H9 (cell line): ENCODE data around the gene NAT14. TPM values are rescaled to one million over a fixed set of nuclear protein-coding genes. Genes with fewer than 3 reads are reported as not detected.

Experiments
- DNase-seq: peaks from one replicate; pipeline ENCODE4 v3.0.0-alpha.2; 2017
- H2AFZ ChIP-seq: one replicate; pipeline ENCODE4 v1.6.1; 2013; ENCODE audit warnings: mild to moderate bottlenecking, low read length, control low read depth, moderate library complexity
- H2AK5ac ChIP-seq: 2 replicates; pipeline ENCODE4 v1.6.1; 2013; ENCODE audit warnings: low read length, control low read depth, mixed read lengths; ENCODE audit not compliant: insufficient read length
- H2BK120ac ChIP-seq: one replicate; pipeline ENCODE4 v1.6.1; 2013; ENCODE audit warnings: low read depth, mild to moderate bottlenecking, low read length, control low read depth, inconsistent platforms; ENCODE audit not compliant: poor library complexity, severe bottlenecking
- H2BK12ac ChIP-seq: 2 replicates; pipeline ENCODE4 v1.6.1; 2013; ENCODE audit warnings: low read length, control low read depth, mixed read lengths, low read depth; ENCODE audit not compliant: insufficient read length
- H2BK15ac ChIP-seq: 2 replicates; pipeline ENCODE4 v1.6.1; 2013; ENCODE audit warnings: low read depth, low read length, control low read depth
- H2BK20ac ChIP-seq: one replicate; pipeline ENCODE4 v1.6.1; 2013; ENCODE audit warnings: low read depth, mild to moderate bottlenecking, low read length, control low read depth, inconsistent platforms; ENCODE audit not compliant: poor library complexity, severe bottlenecking
- H2BK5ac ChIP-seq: 2 replicates; pipeline ENCODE4 v1.6.1; 2013; ENCODE audit warnings: low read length, control low read depth, mixed read lengths; ENCODE audit not compliant: insufficient read length
- H3K14ac ChIP-seq: 2 replicates; pipeline ENCODE4 v1.6.1; 2013; ENCODE audit warnings: low read length, control low read depth; ENCODE audit not compliant: insufficient read depth
- H3K18ac ChIP-seq: 2 replicates; pipeline ENCODE4 v1.6.1; 2013; ENCODE audit warnings: low read depth, mild to moderate bottlenecking, mixed read lengths, low read length, control low read depth; ENCODE audit not compliant: insufficient read length
- H3K23ac ChIP-seq: 2 replicates; pipeline ENCODE4 v1.6.1; 2013; ENCODE audit warnings: low read length, control low read depth, mixed read lengths, low read depth; ENCODE audit not compliant: insufficient read length
- H3K23me2 ChIP-seq: 2 replicates; pipeline ENCODE4 v1.6.1; 2013; ENCODE audit warnings: low read depth, mild to moderate bottlenecking, mixed read lengths, low read length, control low read depth; ENCODE audit not compliant: insufficient read length, poor library complexity, severe bottlenecking
- H3K27ac ChIP-seq: 2 replicates; pipeline ENCODE4 v1.5.1; 2013; ENCODE audit warnings: low read length, control low read depth, mixed read lengths, low read depth; ENCODE audit not compliant: insufficient read length
- H3K27me3 ChIP-seq: 2 replicates; pipeline ENCODE4 v1.6.1; 2013; ENCODE audit warnings: low read length, control low read depth, inconsistent platforms; ENCODE audit not compliant: insufficient read depth
- H3K4ac ChIP-seq: 2 replicates; pipeline ENCODE4 v1.6.1; 2013; ENCODE audit warnings: low read depth, mild to moderate bottlenecking, control low read depth, inconsistent platforms, low read length, moderate library complexity
- H3K4me1 ChIP-seq: 2 replicates; pipeline ENCODE4 v1.6.1; 2013; ENCODE audit warnings: low read length, control low read depth, inconsistent platforms; ENCODE audit not compliant: insufficient read depth
- H3K4me2 ChIP-seq: 2 replicates; pipeline ENCODE4 v1.6.1; 2013; ENCODE audit warnings: low read length, control low read depth, mixed read lengths; ENCODE audit not compliant: insufficient read length, insufficient read depth
- H3K56ac ChIP-seq: 2 replicates; pipeline ENCODE4 v1.6.1; 2013; ENCODE audit warnings: low read depth, mild to moderate bottlenecking, mixed read lengths, low read length, control low read depth; ENCODE audit not compliant: insufficient read length
- H3K79me1 ChIP-seq: 2 replicates; pipeline ENCODE4 v1.6.1; 2013; ENCODE audit warnings: low read depth, mild to moderate bottlenecking, moderate library complexity, low read length, control low read depth, inconsistent platforms; ENCODE audit not compliant: insufficient read depth, poor library complexity, severe bottlenecking
- H3K79me2 ChIP-seq: 2 replicates; pipeline ENCODE4 v1.6.1; 2013; ENCODE audit warnings: low read length, control low read depth, inconsistent platforms; ENCODE audit not compliant: insufficient read depth
- H3K9ac ChIP-seq: 2 replicates; pipeline ENCODE4 v1.6.1; 2013; ENCODE audit warnings: low read length, control low read depth, mixed read lengths; ENCODE audit not compliant: insufficient read length; ENCODE audit errors: extremely low read depth
- H3K9me3 ChIP-seq: one replicate; pipeline ENCODE4 v1.6.1; 2013; ENCODE audit warnings: low read depth, low read length, inconsistent platforms; ENCODE audit not compliant: control insufficient read depth
- H3T11ph ChIP-seq: one replicate; pipeline ENCODE4 v1.6.1; 2013; ENCODE audit warnings: mild to moderate bottlenecking, low read length, control low read depth, inconsistent platforms
- H4K20me1 ChIP-seq: one replicate; pipeline ENCODE4 v1.6.1; 2013; ENCODE audit not compliant: control insufficient read depth, insufficient read length, insufficient read depth
- H4K5ac ChIP-seq: 2 replicates; pipeline ENCODE4 v1.6.1; 2013; ENCODE audit warnings: low read depth, mild to moderate bottlenecking, mixed read lengths, low read length, control low read depth; ENCODE audit not compliant: insufficient read length
- H4K8ac ChIP-seq: replicated peaks from 2 replicates; pipeline ENCODE4 v1.6.1; 2013; ENCODE audit warnings: low read length, control low read depth, mixed read lengths, low read depth; ENCODE audit not compliant: insufficient read length
- H4K91ac ChIP-seq: 2 replicates; pipeline ENCODE4 v1.6.1; 2013; ENCODE audit warnings: low read depth, mild to moderate bottlenecking, moderate library complexity, mixed read lengths, low read length, control low read depth; ENCODE audit not compliant: insufficient read length
- H3K27ac Mint-ChIP-seq, 3 experiments: 2 replicates in 2 of 3; 3 replicates in 1 of 3; pipeline ENCODE4 v1.8.0; 2020 to 2021; ENCODE audit warnings: mixed read lengths in 3 of 3, mild to moderate bottlenecking in 1 of 3, moderate library complexity in 1 of 3
- H3K27me3 Mint-ChIP-seq: 2 replicates; pipeline ENCODE4 v1.8.0; 2021; ENCODE audit warnings: low read depth, mild to moderate bottlenecking, moderate library complexity, mixed read lengths
- H3K36me3 Mint-ChIP-seq, 3 experiments: 2 replicates in 2 of 3; 3 replicates in 1 of 3; pipeline ENCODE4 v1.8.0; 2020 to 2021; ENCODE audit warnings: low read depth in 3 of 3, mixed read lengths in 3 of 3; ENCODE audit not compliant: insufficient read depth in 1 of 3
- H3K4me1 Mint-ChIP-seq, 2 experiments: 2 replicates each; pipeline ENCODE4 v1.8.0; 2020; ENCODE audit warnings: mixed read lengths in 2 of 2
- H3K4me3 Mint-ChIP-seq, 2 experiments: 2 replicates in 1 of 2; 3 replicates in 1 of 2; pipeline ENCODE4 v1.8.0; 2020 to 2021; ENCODE audit warnings: mild to moderate bottlenecking in 2 of 2, mixed read lengths in 2 of 2, moderate library complexity in 1 of 2
- H3K9me3 Mint-ChIP-seq, 2 experiments: 2 replicates in 1 of 2; 3 replicates in 1 of 2; pipeline ENCODE4 v1.8.0; 2020; ENCODE audit warnings: mild to moderate bottlenecking in 2 of 2, mixed read lengths in 2 of 2, moderate library complexity in 1 of 2
- CTCF ChIP-seq: fragments of 200-600 bp; sonication (generic); conservative IDR thresholded peaks from 3 replicates; pipeline ENCODE4 v1.8.0; 2021; ENCODE audit warnings: antibody characterized with exemption, mild to moderate bottlenecking
- WGBS: extraction: QIAGEN DNeasy Blood & Tissue Kit; methylation state at CpG from one replicate; pipeline ENCODE4 v1.1.7; 2013; ENCODE audit warnings: missing lambda C conversion rate, low lambda C conversion rate, mixed read lengths; ENCODE audit not compliant: insufficient read length; ENCODE audit errors: extremely low coverage; 5-methylcytosine and 5-hydroxymethylcytosine counted together
- total RNA-seq: library from RNA; stranded (reverse); gene quantifications from 2 replicates; pipeline ENCODE4 v1.2.1, GENCODE V29; 2021

The NAT14 gene
- total RNA-seq, 1 experiment from 2014 or later, result 51.2 TPM

GRCh38 chr19:55464039-55464661 lies 20.8 kb upstream of the NAT14 start:
- no peak overlapping the region for H2AK5ac ChIP-seq
- no peak overlapping the region for H3K27ac ChIP-seq
- no peak for TF ChIP-seq CTCF
- Mint-ChIP-seq H3K27ac (peak overlapping the region in 1 of 3 experiments; percentile 86; a peak in 2 of 7 replicates), H3K4me3 (peak overlapping the region in 1 of 2 experiments; percentile 42; a peak in 1 of 5 replicates), H3K9me3 (peaks cover 0 to 3% of the 10 kb centered on the region in 2 experiments; a peak in 1 of 5 replicates), H3K27me3 (peaks cover 13% of the 10 kb centered on the region), H3K36me3 (peaks cover 0 to 2% (median 0%) of the 10 kb centered on the region in 3 experiments; a peak in 2 of 7 replicates), H3K4me1 (peaks cover 25 to 31% of the 10 kb centered on the region in 2 experiments)
- no CpG with 5 or more reads among the region's 23 CpGs for WGBS
- H2BK120ac ChIP-seq, result no peak overlapping the region
- no peak overlapping the region for H3T11ph ChIP-seq
- H3K23ac ChIP-seq, result no peak overlapping the region
- no peak overlapping the region for H2AFZ ChIP-seq
- no peaks in the 10 kb centered on the region for H3K27me3 ChIP-seq
- H4K20me1 ChIP-seq, result no peaks in the 10 kb centered on the region
- H3K18ac ChIP-seq, result peak overlapping the region; percentile 68
- no peaks in the 10 kb centered on the region for H3K9me3 ChIP-seq
- no peak overlapping the region for H4K8ac ChIP-seq
- H3K56ac ChIP-seq, result no peak overlapping the region
- H4K5ac ChIP-seq, result no peak overlapping the region
- H3K4me2 ChIP-seq, result no peak overlapping the region
- H3K9ac ChIP-seq, result no peak overlapping the region
- no peak overlapping the region for H2BK20ac ChIP-seq
- H2BK12ac ChIP-seq, result no peak overlapping the region
- H2BK5ac ChIP-seq, result no peak overlapping the region
- H3K14ac ChIP-seq, result peak overlapping the region; percentile 51
- no peak overlapping the region for H4K91ac ChIP-seq
- H3K4ac ChIP-seq, result no peak overlapping the region
- H3K23me2 ChIP-seq, result peaks cover 5% of the 10 kb centered on the region
- 0 out of 2 replicates have a peak, but pooled peaks cover 4% of the 10 kb centered on the region for H3K79me2 ChIP-seq
- no peak for DNase-seq
- H2BK15ac ChIP-seq, result no peak overlapping the region
- no peaks in the 10 kb centered on the region for H3K79me1 ChIP-seq
- peaks cover 3% of the 10 kb centered on the region; the same call in 1 of the 2 replicates for H3K4me1 ChIP-seq
